ENCODE results near the gene ZNF593. TPM values are rescaled to one million over a fixed set of nuclear protein-coding genes. Genes with fewer than 3 reads are reported as not detected.

ZNF593 gene
- total and polyA plus RNA-seq, 2 experiments from 2014 or later: 26.2 to 108 TPM

DNA sequence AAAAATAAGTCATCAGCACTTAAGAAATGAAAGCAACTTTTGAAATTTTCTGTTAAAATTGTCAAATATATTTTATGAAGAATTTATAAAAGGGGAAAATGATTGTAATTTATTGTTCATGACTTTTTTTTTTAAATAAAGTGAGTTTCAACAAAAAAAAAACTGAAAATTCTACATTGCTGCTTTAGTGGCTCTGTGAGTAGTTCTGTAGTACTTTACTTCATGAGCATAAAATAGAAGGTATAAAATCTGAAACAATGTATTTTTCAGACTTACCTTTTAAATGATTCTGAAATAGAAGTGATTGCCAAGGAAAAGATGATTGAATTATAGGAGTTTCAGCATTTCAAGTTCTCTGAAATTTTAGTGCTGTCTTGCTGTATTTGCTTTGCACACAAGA lies 44.3 kb upstream of the ZNF593 start:
- ATAC-seq (no peak), DNase-seq (ENCODE audit: low spot score) (no peak)
- Histone ChIP-seq H3K9me2 (ENCODE audit: insufficient read depth) (no peaks in the 10 kb centered on the region), H3K27ac (ENCODE audit: low read depth) (no peak overlapping the region), H3K4me3 (no peak overlapping the region), H3K4me1 (ENCODE audit: insufficient read depth) (no peaks in the 10 kb centered on the region), H2AFZ (no peak overlapping the region), H3F3A (replicated peaks; ENCODE audit: low read depth) (no peaks in the 10 kb centered on the region), H3K27me3 (ENCODE audit: insufficient read depth) (no peaks in the 10 kb centered on the region), H4K20me1 (replicated peaks; ENCODE audit: insufficient read depth) (no peaks in the 10 kb centered on the region; the same call in 1 of the 2 replicates), H3K4me2 (no peak overlapping the region), H3K79me2 (replicated peaks; ENCODE audit: insufficient read depth) (no peaks in the 10 kb centered on the region), H3K36me3 (ENCODE audit: insufficient read depth) (no peaks in the 10 kb centered on the region)
- Mint-ChIP-seq H3K36me3 (ENCODE audit: low read depth) (no peaks in the 10 kb centered on the region), H3K27me3 (ENCODE audit: insufficient read depth, low read depth, poor library complexity) (no peaks in the 10 kb centered on the region), H3K27ac (no peak overlapping the region), H3K4me3 (no peak overlapping the region), H3K4me1 (peaks cover 10% of the 10 kb centered on the region; the same call in 2 of the 3 replicates), H3K9me3 (no peaks in the 10 kb centered on the region)
- TF ChIP-seq CREB1 (CRISPR knock-in tag; IDR thresholded peaks at IDR 0.05; ENCODE audit: low read depth): no peak

DNA sequence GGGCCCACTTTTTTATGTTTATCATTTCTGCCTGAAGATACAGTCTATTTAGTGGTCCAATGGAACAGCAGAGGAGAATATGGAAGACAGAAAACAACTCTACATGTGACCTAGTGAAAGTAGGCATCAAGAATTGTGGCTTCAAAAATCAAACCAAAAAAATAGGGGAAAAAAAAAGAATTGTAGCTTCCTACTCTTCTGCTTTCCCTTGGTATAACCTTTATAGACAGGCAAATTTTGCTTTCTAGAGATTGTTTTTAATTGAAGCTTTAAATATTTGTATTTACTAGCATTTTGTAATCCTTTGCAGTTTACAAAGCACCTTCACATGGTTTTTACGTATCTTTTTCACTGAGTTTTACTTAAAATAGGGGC lies 43.8 kb upstream of the ZNF593 start:
- Mint-ChIP-seq H3K27me3 (ENCODE audit: insufficient read depth, low read depth, poor library complexity) (no peaks in the 10 kb centered on the region), H3K36me3 (ENCODE audit: low read depth) (no peaks in the 10 kb centered on the region), H3K4me1 (peaks cover 10% of the 10 kb centered on the region; the same call in 2 of the 3 replicates), H3K4me3 (no peak overlapping the region), H3K27ac (no peak overlapping the region), H3K9me3 (no peaks in the 10 kb centered on the region)
- Histone ChIP-seq H4K20me1 (replicated peaks; ENCODE audit: insufficient read depth) (no peaks in the 10 kb centered on the region), H3K9me2 (ENCODE audit: insufficient read depth) (no peaks in the 10 kb centered on the region), H3K27ac (ENCODE audit: low read depth) (no peak overlapping the region), H3K79me2 (replicated peaks; ENCODE audit: insufficient read depth) (no peaks in the 10 kb centered on the region), H3F3A (replicated peaks; ENCODE audit: low read depth) (no peaks in the 10 kb centered on the region), H3K36me3 (ENCODE audit: insufficient read depth) (no peaks in the 10 kb centered on the region), H3K4me3 (no peak overlapping the region), H3K27me3 (ENCODE audit: insufficient read depth) (no peaks in the 10 kb centered on the region), H3K4me2 (no peak overlapping the region), H3K4me1 (ENCODE audit: insufficient read depth) (no peaks in the 10 kb centered on the region), H2AFZ (no peak overlapping the region)
- ATAC-seq (no peak), DNase-seq (ENCODE audit: low spot score) (no peak)
- TF ChIP-seq NANOG (IDR thresholded peaks at IDR 0.05; ENCODE audit: borderline replicate concordance) (no peak), ZNF331 (CRISPR knock-in tag; IDR thresholded peaks at IDR 0.05; ENCODE audit: low read depth) (no peak), EZH2phosphoT487 (IDR thresholded peaks at IDR 0.05; ENCODE audit: unreplicated experiment) (no peak), CREB1 (CRISPR knock-in tag; IDR thresholded peaks at IDR 0.05; ENCODE audit: low read depth) (no peak), POLR2AphosphoS5 (IDR thresholded peaks at IDR 0.05; ENCODE audit: low read depth) (no peak), EZH2 (IDR thresholded peaks at IDR 0.05; ENCODE audit: low read depth, unreplicated experiment) (no peak), ZNF114 (CRISPR knock-in tag; IDR thresholded peaks at IDR 0.05) (no peak), JUNB (IDR thresholded peaks at IDR 0.05; ENCODE audit: unreplicated experiment) (no peak), STAT1 (IDR thresholded peaks at IDR 0.05; ENCODE audit: unreplicated experiment) (no peak)
- TF ChIP-seq, protein P1, sequence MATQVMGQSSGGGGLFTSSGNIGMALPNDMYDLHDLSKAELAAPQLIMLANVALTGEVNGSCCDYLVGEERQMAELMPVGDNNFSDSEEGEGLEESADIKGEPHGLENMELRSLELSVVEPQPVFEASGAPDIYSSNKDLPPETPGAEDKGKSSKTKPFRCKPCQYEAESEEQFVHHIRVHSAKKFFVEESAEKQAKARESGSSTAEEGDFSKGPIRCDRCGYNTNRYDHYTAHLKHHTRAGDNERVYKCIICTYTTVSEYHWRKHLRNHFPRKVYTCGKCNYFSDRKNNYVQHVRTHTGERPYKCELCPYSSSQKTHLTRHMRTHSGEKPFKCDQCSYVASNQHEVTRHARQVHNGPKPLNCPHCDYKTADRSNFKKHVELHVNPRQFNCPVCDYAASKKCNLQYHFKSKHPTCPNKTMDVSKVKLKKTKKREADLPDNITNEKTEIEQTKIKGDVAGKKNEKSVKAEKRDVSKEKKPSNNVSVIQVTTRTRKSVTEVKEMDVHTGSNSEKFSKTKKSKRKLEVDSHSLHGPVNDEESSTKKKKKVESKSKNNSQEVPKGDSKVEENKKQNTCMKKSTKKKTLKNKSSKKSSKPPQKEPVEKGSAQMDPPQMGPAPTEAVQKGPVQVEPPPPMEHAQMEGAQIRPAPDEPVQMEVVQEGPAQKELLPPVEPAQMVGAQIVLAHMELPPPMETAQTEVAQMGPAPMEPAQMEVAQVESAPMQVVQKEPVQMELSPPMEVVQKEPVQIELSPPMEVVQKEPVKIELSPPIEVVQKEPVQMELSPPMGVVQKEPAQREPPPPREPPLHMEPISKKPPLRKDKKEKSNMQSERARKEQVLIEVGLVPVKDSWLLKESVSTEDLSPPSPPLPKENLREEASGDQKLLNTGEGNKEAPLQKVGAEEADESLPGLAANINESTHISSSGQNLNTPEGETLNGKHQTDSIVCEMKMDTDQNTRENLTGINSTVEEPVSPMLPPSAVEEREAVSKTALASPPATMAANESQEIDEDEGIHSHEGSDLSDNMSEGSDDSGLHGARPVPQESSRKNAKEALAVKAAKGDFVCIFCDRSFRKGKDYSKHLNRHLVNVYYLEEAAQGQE (IDR thresholded peaks at IDR 0.05; ENCODE audit: unreplicated experiment): no peak
- TF ChIP-seq, protein P2, sequence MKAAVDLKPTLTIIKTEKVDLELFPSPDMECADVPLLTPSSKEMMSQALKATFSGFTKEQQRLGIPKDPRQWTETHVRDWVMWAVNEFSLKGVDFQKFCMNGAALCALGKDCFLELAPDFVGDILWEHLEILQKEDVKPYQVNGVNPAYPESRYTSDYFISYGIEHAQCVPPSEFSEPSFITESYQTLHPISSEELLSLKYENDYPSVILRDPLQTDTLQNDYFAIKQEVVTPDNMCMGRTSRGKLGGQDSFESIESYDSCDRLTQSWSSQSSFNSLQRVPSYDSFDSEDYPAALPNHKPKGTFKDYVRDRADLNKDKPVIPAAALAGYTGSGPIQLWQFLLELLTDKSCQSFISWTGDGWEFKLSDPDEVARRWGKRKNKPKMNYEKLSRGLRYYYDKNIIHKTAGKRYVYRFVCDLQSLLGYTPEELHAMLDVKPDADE (IDR thresholded peaks at IDR 0.05): no peak
- TF ChIP-seq, protein P3, sequence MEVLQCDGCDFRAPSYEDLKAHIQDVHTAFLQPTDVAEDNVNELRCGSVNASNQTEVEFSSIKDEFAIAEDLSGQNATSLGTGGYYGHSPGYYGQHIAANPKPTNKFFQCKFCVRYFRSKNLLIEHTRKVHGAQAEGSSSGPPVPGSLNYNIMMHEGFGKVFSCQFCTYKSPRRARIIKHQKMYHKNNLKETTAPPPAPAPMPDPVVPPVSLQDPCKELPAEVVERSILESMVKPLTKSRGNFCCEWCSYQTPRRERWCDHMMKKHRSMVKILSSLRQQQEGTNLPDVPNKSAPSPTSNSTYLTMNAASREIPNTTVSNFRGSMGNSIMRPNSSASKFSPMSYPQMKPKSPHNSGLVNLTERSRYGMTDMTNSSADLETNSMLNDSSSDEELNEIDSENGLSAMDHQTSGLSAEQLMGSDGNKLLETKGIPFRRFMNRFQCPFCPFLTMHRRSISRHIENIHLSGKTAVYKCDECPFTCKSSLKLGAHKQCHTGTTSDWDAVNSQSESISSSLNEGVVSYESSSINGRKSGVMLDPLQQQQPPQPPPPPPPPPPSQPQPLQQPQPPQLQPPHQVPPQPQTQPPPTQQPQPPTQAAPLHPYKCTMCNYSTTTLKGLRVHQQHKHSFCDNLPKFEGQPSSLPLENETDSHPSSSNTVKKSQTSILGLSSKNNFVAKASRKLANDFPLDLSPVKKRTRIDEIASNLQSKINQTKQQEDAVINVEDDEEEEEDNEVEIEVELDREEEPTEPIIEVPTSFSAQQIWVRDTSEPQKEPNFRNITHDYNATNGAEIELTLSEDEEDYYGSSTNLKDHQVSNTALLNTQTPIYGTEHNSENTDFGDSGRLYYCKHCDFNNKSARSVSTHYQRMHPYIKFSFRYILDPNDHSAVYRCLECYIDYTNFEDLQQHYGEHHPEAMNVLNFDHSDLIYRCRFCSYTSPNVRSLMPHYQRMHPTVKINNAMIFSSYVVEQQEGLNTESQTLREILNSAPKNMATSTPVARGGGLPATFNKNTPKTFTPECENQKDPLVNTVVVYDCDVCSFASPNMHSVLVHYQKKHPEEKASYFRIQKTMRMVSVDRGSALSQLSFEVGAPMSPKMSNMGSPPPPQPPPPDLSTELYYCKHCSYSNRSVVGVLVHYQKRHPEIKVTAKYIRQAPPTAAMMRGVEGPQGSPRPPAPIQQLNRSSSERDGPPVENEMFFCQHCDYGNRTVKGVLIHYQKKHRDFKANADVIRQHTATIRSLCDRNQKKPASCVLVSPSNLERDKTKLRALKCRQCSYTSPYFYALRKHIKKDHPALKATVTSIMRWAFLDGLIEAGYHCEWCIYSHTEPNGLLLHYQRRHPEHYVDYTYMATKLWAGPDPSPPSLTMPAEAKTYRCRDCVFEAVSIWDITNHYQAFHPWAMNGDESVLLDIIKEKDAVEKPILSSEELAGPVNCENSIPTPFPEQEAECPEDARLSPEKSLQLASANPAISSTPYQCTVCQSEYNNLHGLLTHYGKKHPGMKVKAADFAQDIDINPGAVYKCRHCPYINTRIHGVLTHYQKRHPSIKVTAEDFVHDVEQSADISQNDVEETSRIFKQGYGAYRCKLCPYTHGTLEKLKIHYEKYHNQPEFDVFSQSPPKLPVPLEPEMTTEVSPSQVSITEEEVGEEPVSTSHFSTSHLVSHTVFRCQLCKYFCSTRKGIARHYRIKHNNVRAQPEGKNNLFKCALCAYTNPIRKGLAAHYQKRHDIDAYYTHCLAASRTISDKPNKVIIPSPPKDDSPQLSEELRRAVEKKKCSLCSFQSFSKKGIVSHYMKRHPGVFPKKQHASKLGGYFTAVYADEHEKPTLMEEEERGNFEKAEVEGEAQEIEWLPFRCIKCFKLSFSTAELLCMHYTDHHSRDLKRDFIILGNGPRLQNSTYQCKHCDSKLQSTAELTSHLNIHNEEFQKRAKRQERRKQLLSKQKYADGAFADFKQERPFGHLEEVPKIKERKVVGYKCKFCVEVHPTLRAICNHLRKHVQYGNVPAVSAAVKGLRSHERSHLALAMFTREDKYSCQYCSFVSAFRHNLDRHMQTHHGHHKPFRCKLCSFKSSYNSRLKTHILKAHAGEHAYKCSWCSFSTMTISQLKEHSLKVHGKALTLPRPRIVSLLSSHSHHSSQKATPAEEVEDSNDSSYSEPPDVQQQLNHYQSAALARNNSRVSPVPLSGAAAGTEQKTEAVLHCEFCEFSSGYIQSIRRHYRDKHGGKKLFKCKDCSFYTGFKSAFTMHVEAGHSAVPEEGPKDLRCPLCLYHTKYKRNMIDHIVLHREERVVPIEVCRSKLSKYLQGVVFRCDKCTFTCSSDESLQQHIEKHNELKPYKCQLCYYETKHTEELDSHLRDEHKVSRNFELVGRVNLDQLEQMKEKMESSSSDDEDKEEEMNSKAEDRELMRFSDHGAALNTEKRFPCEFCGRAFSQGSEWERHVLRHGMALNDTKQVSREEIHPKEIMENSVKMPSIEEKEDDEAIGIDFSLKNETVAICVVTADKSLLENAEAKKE (CRISPR knock-in tag; IDR thresholded peaks at IDR 0.05): no peak
